Measurements from ENCODE around the gene GON4L.
A peak's percentile ranks its signal among the peaks of the same experiment; 100 is the strongest.
"Not testable (repeated sequence)": the region's sequence is repeated elsewhere in the genome, so short reads cannot be mapped to it uniquely, and the experiment has no call there.

Gene GON4L

GRCh38 chr1:155760751-155761475, 96.1 kb downstream of the GON4L start:
- Histone ChIP-seq H3K27ac (ENCODE audit: insufficient read depth, low read depth, low read length, poor library complexity, severe bottlenecking) (no peak overlapping the region), H3K4me1 (ENCODE audit: control insufficient read depth, insufficient read depth, low read length) (no peaks in the 10 kb centered on the region), H3K27me3 (ENCODE audit: control insufficient read depth, insufficient read depth, low read length, poor library complexity, severe bottlenecking) (no peaks in the 10 kb centered on the region), H3K36me3 (ENCODE audit: control insufficient read depth, insufficient read depth, low read length) (peaks cover 30% of the 10 kb centered on the region), H3K9me3 (ENCODE audit: control insufficient read depth, low read length) (no peaks in the 10 kb centered on the region), H3K4me3 (ENCODE audit: insufficient read depth, low read depth, low read length) (no peak overlapping the region)
- 96 to 100% methylated on average over 2 of the region's 2 CpGs for WGBS, 2 experiments

- Histone ChIP-seq H3K4me1 (ENCODE audit: control insufficient read depth, insufficient read depth, low read length) (no peaks in the 10 kb centered on the region), H3K9me3 (ENCODE audit: control insufficient read depth, low read length) (no peaks in the 10 kb centered on the region), H3K27me3 (ENCODE audit: control insufficient read depth, insufficient read depth, low read length, poor library complexity, severe bottlenecking) (no peaks in the 10 kb centered on the region), H3K27ac (ENCODE audit: insufficient read depth, low read depth, low read length, poor library complexity, severe bottlenecking) (no peak overlapping the region), H3K36me3 (ENCODE audit: control insufficient read depth, insufficient read depth, low read length) (peaks cover 22% of the 10 kb centered on the region), H3K4me3 (ENCODE audit: insufficient read depth, low read depth, low read length) (no peak overlapping the region)
- 96 to 98% methylated on average over 3 to 4 of the region's 4 CpGs for WGBS, 2 experiments
Observed at GRCh38 chr1:155759966-155760630, 96.9 kb downstream of the GON4L start.

- peaks cover 18% of the 10 kb centered on the region for H3K36me3 ChIP-seq (ENCODE audit: control insufficient read depth, insufficient read depth, low read length)
- H3K27ac ChIP-seq (ENCODE audit: insufficient read depth, low read depth, low read length, poor library complexity, severe bottlenecking); H3K4me3 ChIP-seq (ENCODE audit: insufficient read depth, low read depth, low read length); H3K9me3 ChIP-seq (ENCODE audit: control insufficient read depth, low read length); H3K27me3 ChIP-seq (ENCODE audit: control insufficient read depth, insufficient read depth, low read length, poor library complexity, severe bottlenecking); H3K4me1 ChIP-seq (ENCODE audit: control insufficient read depth, insufficient read depth, low read length): not testable (repeated sequence)
- WGBS, 2 experiments, result 96 to 97% methylated on average over 3 of the region's 3 CpGs
Observed at GRCh38 chr1:155759017-155759416, 98.0 kb downstream of the GON4L start.

GRCh38 chr1:155748141-155748540, 108.9 kb downstream of the GON4L start:
- not testable (repeated sequence) for H3K27ac ChIP-seq (ENCODE audit: insufficient read depth, low read depth, low read length, poor library complexity, severe bottlenecking); H3K9me3 ChIP-seq (ENCODE audit: control insufficient read depth, low read length); H3K4me1 ChIP-seq (ENCODE audit: control insufficient read depth, insufficient read depth, low read length); H3K4me3 ChIP-seq (ENCODE audit: insufficient read depth, low read depth, low read length); H3K27me3 ChIP-seq (ENCODE audit: control insufficient read depth, insufficient read depth, low read length, poor library complexity, severe bottlenecking)
- WGBS, 2 experiments, result 95 to 96% methylated on average over 4 of the region's 5 CpGs
- H3K36me3 ChIP-seq (ENCODE audit: control insufficient read depth, insufficient read depth, low read length), result peaks cover 14% of the 10 kb centered on the region

GRCh38 chr1:155747586-155747985, 109.4 kb downstream of the GON4L start:
- 94 to 96% methylated on average over 11 of the region's 12 CpGs for WGBS, 2 experiments
- not testable (repeated sequence) for H3K9me3 ChIP-seq (ENCODE audit: control insufficient read depth, low read length); H3K4me1 ChIP-seq (ENCODE audit: control insufficient read depth, insufficient read depth, low read length)

GRCh38 chr1:155745284-155746228, 111.5 kb downstream of the GON4L start:
- 1 to 2% methylated on average over 37 to 38 of the region's 77 CpGs for WGBS, 2 experiments

More at GRCh38 chr1:155747586-155747985, 109.4 kb downstream of the GON4L start:
- peaks cover 11% of the 10 kb centered on the region for H3K36me3 ChIP-seq (ENCODE audit: control insufficient read depth, insufficient read depth, low read length)
- not testable (repeated sequence) for H3K27me3 ChIP-seq (ENCODE audit: control insufficient read depth, insufficient read depth, low read length, poor library complexity, severe bottlenecking); H3K4me3 ChIP-seq (ENCODE audit: insufficient read depth, low read depth, low read length); H3K27ac ChIP-seq (ENCODE audit: insufficient read depth, low read depth, low read length, poor library complexity, severe bottlenecking)

GRCh38 chr1:155744711-155745283, 112.2 kb downstream of the GON4L start:
- H3K4me3 ChIP-seq (ENCODE audit: insufficient read depth, low read depth, low read length), result peak overlapping the region; percentile 33
- 89 to 96% methylated on average over 8 to 9 of the region's 9 CpGs for WGBS, 2 experiments
- no peak overlapping the region for H3K27ac ChIP-seq (ENCODE audit: insufficient read depth, low read depth, low read length, poor library complexity, severe bottlenecking)
- no peaks in the 10 kb centered on the region for H3K9me3 ChIP-seq (ENCODE audit: control insufficient read depth, low read length)
- peaks cover 11% of the 10 kb centered on the region for H3K36me3 ChIP-seq (ENCODE audit: control insufficient read depth, insufficient read depth, low read length)
- H3K4me1 ChIP-seq (ENCODE audit: control insufficient read depth, insufficient read depth, low read length), result no peaks in the 10 kb centered on the region
- H3K27me3 ChIP-seq (ENCODE audit: control insufficient read depth, insufficient read depth, low read length, poor library complexity, severe bottlenecking), result no peaks in the 10 kb centered on the region

More at GRCh38 chr1:155745284-155746228, 111.5 kb downstream of the GON4L start:
- Histone ChIP-seq H3K4me3 (ENCODE audit: insufficient read depth, low read depth, low read length) (peak overlapping the region; percentile 33), H3K36me3 (ENCODE audit: control insufficient read depth, insufficient read depth, low read length) (peaks cover 11% of the 10 kb centered on the region)
- H3K4me1 ChIP-seq (ENCODE audit: control insufficient read depth, insufficient read depth, low read length); H3K27ac ChIP-seq (ENCODE audit: insufficient read depth, low read depth, low read length, poor library complexity, severe bottlenecking); H3K9me3 ChIP-seq (ENCODE audit: control insufficient read depth, low read length); H3K27me3 ChIP-seq (ENCODE audit: control insufficient read depth, insufficient read depth, low read length, poor library complexity, severe bottlenecking): not testable (repeated sequence)

- WGBS, 2 experiments, result 92 to 95% methylated on average over 10 of the region's 10 CpGs
Observed at GRCh38 chr1:155741908-155742307, 115.1 kb downstream of the GON4L start.

GRCh38 chr1:155740995-155741394, 116.0 kb downstream of the GON4L start:
- Histone ChIP-seq H3K9me3 (ENCODE audit: control insufficient read depth, low read length) (no peaks in the 10 kb centered on the region), H3K27ac (ENCODE audit: insufficient read depth, low read depth, low read length, poor library complexity, severe bottlenecking) (no peak overlapping the region), H3K27me3 (ENCODE audit: control insufficient read depth, insufficient read depth, low read length, poor library complexity, severe bottlenecking) (no peaks in the 10 kb centered on the region), H3K36me3 (ENCODE audit: control insufficient read depth, insufficient read depth, low read length) (peaks cover 7% of the 10 kb centered on the region), H3K4me3 (ENCODE audit: insufficient read depth, low read depth, low read length) (no peak overlapping the region), H3K4me1 (ENCODE audit: control insufficient read depth, insufficient read depth, low read length) (no peaks in the 10 kb centered on the region)
- 90 to 97% methylated on average over 8 of the region's 8 CpGs for WGBS, 2 experiments

More at GRCh38 chr1:155741908-155742307, 115.1 kb downstream of the GON4L start:
- H3K9me3 ChIP-seq (ENCODE audit: control insufficient read depth, low read length), result no peaks in the 10 kb centered on the region
- H3K4me1 ChIP-seq (ENCODE audit: control insufficient read depth, insufficient read depth, low read length), result no peaks in the 10 kb centered on the region
- no peak overlapping the region for H3K27ac ChIP-seq (ENCODE audit: insufficient read depth, low read depth, low read length, poor library complexity, severe bottlenecking)
- no peak overlapping the region for H3K4me3 ChIP-seq (ENCODE audit: insufficient read depth, low read depth, low read length)
- H3K27me3 ChIP-seq (ENCODE audit: control insufficient read depth, insufficient read depth, low read length, poor library complexity, severe bottlenecking), result no peaks in the 10 kb centered on the region
- no peaks in the 10 kb centered on the region for H3K36me3 ChIP-seq (ENCODE audit: control insufficient read depth, insufficient read depth, low read length)
